Measurements from ENCODE around the gene MYRFL. TPM values are rescaled to one million over a fixed set of nuclear protein-coding genes. Genes with fewer than 3 reads are reported as not detected.
A peak's percentile ranks its signal among the peaks of the same experiment; 100 is the strongest.

The MYRFL gene
- total RNA-seq, 2 experiments from 2014 or later, result not detected

GRCh38 chr12:69985656-69986055, 160.6 kb downstream of the MYRFL start:
- no peaks in the 10 kb centered on the region for H3K9me3 Mint-ChIP-seq
- POLR2A ChIA-PET, result no interaction called here
- H3K4me3 Mint-ChIP-seq, result no peak overlapping the region
- no peaks in the 10 kb centered on the region for H3K4me1 Mint-ChIP-seq (ENCODE audit: low read depth)
- TF ChIP-seq, protein P1, sequence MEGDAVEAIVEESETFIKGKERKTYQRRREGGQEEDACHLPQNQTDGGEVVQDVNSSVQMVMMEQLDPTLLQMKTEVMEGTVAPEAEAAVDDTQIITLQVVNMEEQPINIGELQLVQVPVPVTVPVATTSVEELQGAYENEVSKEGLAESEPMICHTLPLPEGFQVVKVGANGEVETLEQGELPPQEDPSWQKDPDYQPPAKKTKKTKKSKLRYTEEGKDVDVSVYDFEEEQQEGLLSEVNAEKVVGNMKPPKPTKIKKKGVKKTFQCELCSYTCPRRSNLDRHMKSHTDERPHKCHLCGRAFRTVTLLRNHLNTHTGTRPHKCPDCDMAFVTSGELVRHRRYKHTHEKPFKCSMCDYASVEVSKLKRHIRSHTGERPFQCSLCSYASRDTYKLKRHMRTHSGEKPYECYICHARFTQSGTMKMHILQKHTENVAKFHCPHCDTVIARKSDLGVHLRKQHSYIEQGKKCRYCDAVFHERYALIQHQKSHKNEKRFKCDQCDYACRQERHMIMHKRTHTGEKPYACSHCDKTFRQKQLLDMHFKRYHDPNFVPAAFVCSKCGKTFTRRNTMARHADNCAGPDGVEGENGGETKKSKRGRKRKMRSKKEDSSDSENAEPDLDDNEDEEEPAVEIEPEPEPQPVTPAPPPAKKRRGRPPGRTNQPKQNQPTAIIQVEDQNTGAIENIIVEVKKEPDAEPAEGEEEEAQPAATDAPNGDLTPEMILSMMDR (IDR thresholded peaks at IDR 0.05), result peak; percentile 43
- CTCF ChIA-PET, result interaction anchor here (1.0 kb wide), 1 partner anchor 11 kb away, joined by 4 read pairs; no protein-coding TSS in a partner anchor
- peak; percentile 61 for ATAC-seq
- no peak overlapping the region for H3K27ac Mint-ChIP-seq
- no peaks in the 10 kb centered on the region for H3K27me3 Mint-ChIP-seq
- no peaks in the 10 kb centered on the region for H3K36me3 Mint-ChIP-seq (ENCODE audit: low read depth)
- peak; percentile 38 for DNase-seq
- intact Hi-C loops (cut with micrococcal nuclease), result no loop called here

DNA sequence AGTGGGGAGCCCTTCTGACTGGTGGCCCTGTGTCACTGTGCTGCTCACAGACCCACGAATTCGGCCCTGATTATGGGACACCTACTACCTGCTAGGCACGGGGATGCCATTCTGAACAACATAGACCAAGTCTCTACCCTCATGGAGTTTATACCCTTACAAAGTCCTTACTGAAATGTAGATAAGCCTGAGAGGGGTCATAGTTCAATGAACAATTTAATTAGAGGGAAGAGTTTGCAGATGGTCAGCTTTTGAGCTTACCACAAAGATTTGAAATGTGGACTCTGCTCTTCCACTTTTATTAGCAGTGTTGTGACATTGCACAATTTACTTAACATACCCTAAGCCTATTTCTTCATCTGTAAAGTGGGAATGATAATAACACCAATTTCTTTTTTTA, 161.1 kb downstream of the MYRFL start:
- Mint-ChIP-seq H3K27me3 (no peaks in the 10 kb centered on the region), H3K9me3 (no peaks in the 10 kb centered on the region), H3K36me3 (ENCODE audit: low read depth) (no peaks in the 10 kb centered on the region), H3K4me1 (ENCODE audit: low read depth) (no peaks in the 10 kb centered on the region), H3K4me3 (no peak overlapping the region), H3K27ac (no peak overlapping the region)
- CTCF ChIA-PET, result no interaction called here
- no peak for ATAC-seq
- POLR2A ChIA-PET, result no interaction called here
- no peak for DNase-seq
- TF ChIP-seq, protein P1 (IDR thresholded peaks at IDR 0.05), result no peak
- intact Hi-C loops (cut with micrococcal nuclease), result no loop called here

GRCh38 chr12:69987579-69988091, 162.6 kb downstream of the MYRFL start:
- no peaks in the 10 kb centered on the region for H3K9me3 Mint-ChIP-seq
- POLR2A ChIA-PET, result no interaction called here
- intact Hi-C loops (cut with micrococcal nuclease), result no loop called here

DNA sequence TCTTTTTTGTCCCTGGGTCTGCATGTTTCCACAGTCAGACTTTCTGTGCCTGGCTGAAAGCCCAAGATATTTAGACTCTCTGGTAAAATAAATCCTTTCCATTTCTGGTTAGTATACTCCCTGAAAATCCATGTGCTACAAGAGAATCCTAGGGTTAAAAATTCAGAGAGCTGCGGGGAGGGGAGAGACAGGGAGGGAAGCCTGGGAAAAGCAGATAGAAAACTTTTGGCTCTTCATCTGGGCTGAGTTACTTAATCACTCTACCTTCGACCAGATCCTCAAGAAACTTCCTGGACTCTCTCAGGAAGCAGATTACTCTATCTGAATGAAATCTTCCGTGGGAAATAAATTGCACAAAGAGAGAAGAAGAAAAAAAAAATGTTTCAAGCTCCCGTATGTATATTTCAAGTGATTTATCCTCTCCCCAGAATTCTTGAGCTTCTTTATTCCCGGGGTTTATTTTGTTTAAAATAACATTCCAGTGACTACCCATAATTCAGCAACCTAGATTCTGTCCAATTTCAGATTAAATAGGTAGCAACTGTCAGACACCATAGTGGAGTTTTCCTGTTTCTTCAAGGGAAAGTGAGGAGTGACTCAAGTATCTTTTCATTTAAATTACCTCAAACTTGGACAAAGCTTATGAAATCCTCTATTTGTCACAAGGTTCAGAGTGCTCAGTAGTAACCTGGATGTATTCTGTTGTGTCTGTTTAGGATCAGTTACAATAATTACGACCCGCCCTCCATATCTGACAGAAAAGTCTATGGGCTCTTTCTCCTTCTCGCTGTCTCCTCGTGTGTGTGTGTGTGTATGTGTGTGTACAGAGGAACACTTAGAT, 163.7 kb downstream of the MYRFL start:
- Mint-ChIP-seq H3K36me3 (ENCODE audit: low read depth) (no peaks in the 10 kb centered on the region), H3K27ac (no peak overlapping the region), H3K4me3 (no peak overlapping the region), H3K4me1 (ENCODE audit: low read depth) (no peaks in the 10 kb centered on the region), H3K9me3 (no peaks in the 10 kb centered on the region), H3K27me3 (no peaks in the 10 kb centered on the region)
- TF ChIP-seq, protein P1 (IDR thresholded peaks at IDR 0.05), result no peak
- ChIA-PET CTCF (no interaction called here), POLR2A (no interaction called here)
- DNase-seq (no peak), ATAC-seq (no peak)
- intact Hi-C loops (cut with micrococcal nuclease), result no loop called here

More at GRCh38 chr12:69987579-69988091, 162.6 kb downstream of the MYRFL start:
- CTCF ChIA-PET, result no interaction called here
- no peaks in the 10 kb centered on the region for H3K4me1 Mint-ChIP-seq (ENCODE audit: low read depth)
- TF ChIP-seq, protein P1 (IDR thresholded peaks at IDR 0.05), result no peak
- no peak for DNase-seq
- no peak overlapping the region for H3K27ac Mint-ChIP-seq
- no peaks in the 10 kb centered on the region for H3K27me3 Mint-ChIP-seq
- H3K36me3 Mint-ChIP-seq (ENCODE audit: low read depth), result no peaks in the 10 kb centered on the region
- no peak overlapping the region for H3K4me3 Mint-ChIP-seq
- no peak for ATAC-seq

- CTCF ChIA-PET, result interaction anchor here (0.6 kb wide), 1 partner anchor 59 kb away, joined by 3 read pairs; no protein-coding TSS in a partner anchor
- no peaks in the 10 kb centered on the region for H3K27me3 Mint-ChIP-seq
- H3K9me3 Mint-ChIP-seq, result no peaks in the 10 kb centered on the region
- POLR2A ChIA-PET, result no interaction called here
- no peaks in the 10 kb centered on the region for H3K4me1 Mint-ChIP-seq (ENCODE audit: low read depth)
- H3K4me3 Mint-ChIP-seq, result no peak overlapping the region
- TF ChIP-seq, protein P1 (IDR thresholded peaks at IDR 0.05), result no peak
- intact Hi-C loops (cut with micrococcal nuclease), result no loop called here
- no peak overlapping the region for H3K27ac Mint-ChIP-seq
- no peaks in the 10 kb centered on the region for H3K36me3 Mint-ChIP-seq (ENCODE audit: low read depth)
- DNase-seq (no peak), ATAC-seq (no peak)
Observed at GRCh38 chr12:69991690-69992288, 166.8 kb downstream of the MYRFL start.
